HepG2 (cell line): Measurements from ENCODE around the gene SETD2. TPM values are rescaled to one million over a fixed set of nuclear protein-coding genes. Genes with fewer than 3 reads are reported as not detected.

Experiments used
- HMG20A ChIP-seq: IDR thresholded peaks from 2 replicates; pipeline ENCODE4 v1.6.1; 2016; ENCODE audit warnings: borderline replicate concordance
- MAZ ChIP-seq, 2 experiments: sonication (generic) in 1 of 2; formaldehyde crosslinking in 1 of 2; IDR thresholded peaks; 2 replicates each; pipeline versions ENCODE4 v1.5.0 to v1.6.1; 2012 to 2020; ENCODE audit warnings: low read depth in 2 of 2, mild to moderate bottlenecking in 2 of 2, borderline replicate concordance in 1 of 2, improper control_type of control experiment in 1 of 2, low read length in 1 of 2, missing genetic modification reagents in 1 of 2, moderate library complexity in 1 of 2
- MXI1 ChIP-seq: IDR thresholded peaks from 3 replicates; pipeline ENCODE4 v1.6.1; 2012; ENCODE audit warnings: low read depth, low read length, inconsistent platforms, borderline replicate concordance
- NCOR1 ChIP-seq: fragments of 200-600 bp; sonication (generic); IDR thresholded peaks from 2 replicates; pipeline ENCODE4 v1.7.0; 2017; ENCODE audit warnings: antibody characterized with exemption, low read length, borderline replicate concordance
- NFE2 ChIP-seq: sonication (generic); formaldehyde crosslinking; IDR thresholded peaks from 2 replicates; pipeline ENCODE4 v1.4.0; 2020; ENCODE audit warnings: missing genetic modification reagents
- RXRB ChIP-seq: IDR thresholded peaks from 2 replicates; pipeline ENCODE4 v1.6.1; 2016; ENCODE audit warnings: borderline replicate concordance, missing genetic modification reagents, missing compliant biosample characterization
- TARDBP ChIP-seq: sonication (generic); formaldehyde crosslinking; IDR thresholded peaks from 2 replicates; pipeline ENCODE4 v1.8.0; 2022; ENCODE audit warnings: mild to moderate bottlenecking, missing genetic modification reagents
- TBL1XR1 ChIP-seq: fragments of 150-350 bp; IDR thresholded peaks from 2 replicates; pipeline ENCODE4 v1.6.1; 2014; ENCODE audit warnings: borderline replicate concordance, low read length; ENCODE audit not compliant: partially characterized antibody
- THAP11 ChIP-seq: IDR thresholded peaks from 2 replicates; pipeline ENCODE4 v1.6.1; 2016; ENCODE audit warnings: missing biosample characterization, missing genetic modification reagents
- ZBTB21 ChIP-seq: sonication (generic); formaldehyde crosslinking; IDR thresholded peaks from 2 replicates; pipeline ENCODE4 v1.4.0; 2020; ENCODE audit warnings: missing genetic modification reagents
- ZBTB8A ChIP-seq: sonication (generic); formaldehyde crosslinking; IDR thresholded peaks from 2 replicates; pipeline ENCODE4 v1.4.0; 2020; ENCODE audit warnings: mild to moderate bottlenecking, low read depth, missing genetic modification reagents, borderline replicate concordance
- polyA plus RNA-seq, 8 experiments: library from polyadenylated mRNA; depleted of rRNA in 3 of 8; stranded (reverse) in 7 of 8; unstranded in 1 of 8; fragments of >200 nt; fragmentation: Illumina TruSeq in 4 of 8; extraction: Trizol in 4 of 8; gene quantifications; 2 replicates each; pipeline versions ENCODE4 v1.2.1 to v1.2.3, GENCODE V29; 2011 to 2016; ENCODE audit warnings: low read depth in 4 of 8, missing spikeins in 1 of 8, mixed read lengths in 1 of 8; ENCODE audit not compliant: insufficient read depth in 1 of 8
- total RNA-seq, 5 experiments: library from RNA; depleted of rRNA; stranded (reverse); fragments of >200 nt; fragmentation: Illumina TruSeq; extraction: Trizol; gene quantifications; 2 replicates each; pipeline ENCODE4 v1.2.3, GENCODE V29; 2016; ENCODE audit warnings: low read depth in 1 of 5
- TF ChIP-seq, protein P1 (sequence below): sonication (generic); formaldehyde crosslinking; IDR thresholded peaks from 2 replicates; pipeline ENCODE4 v1.5.1; 2020; ENCODE audit warnings: mild to moderate bottlenecking, missing genetic modification reagents, borderline replicate concordance
- TF ChIP-seq, protein P2 (sequence below): IDR thresholded peaks from 2 replicates; pipeline ENCODE4 v1.6.1; 2016; ENCODE audit warnings: low read depth, missing genetic modification reagents, missing compliant biosample characterization
- TF ChIP-seq, protein P3 (sequence below): sonication (generic); formaldehyde crosslinking; IDR thresholded peaks from 2 replicates; pipeline ENCODE4 v1.5.1; 2020; ENCODE audit warnings: mild to moderate bottlenecking, missing genetic modification reagents, moderate library complexity

The SETD2 gene
- total and polyA plus RNA-seq, 2 of the 13 experiments (the other 11 are each of a cell fraction or from before 2014, with no cell fraction given) = 14.2 to 24.2 TPM

DNA sequence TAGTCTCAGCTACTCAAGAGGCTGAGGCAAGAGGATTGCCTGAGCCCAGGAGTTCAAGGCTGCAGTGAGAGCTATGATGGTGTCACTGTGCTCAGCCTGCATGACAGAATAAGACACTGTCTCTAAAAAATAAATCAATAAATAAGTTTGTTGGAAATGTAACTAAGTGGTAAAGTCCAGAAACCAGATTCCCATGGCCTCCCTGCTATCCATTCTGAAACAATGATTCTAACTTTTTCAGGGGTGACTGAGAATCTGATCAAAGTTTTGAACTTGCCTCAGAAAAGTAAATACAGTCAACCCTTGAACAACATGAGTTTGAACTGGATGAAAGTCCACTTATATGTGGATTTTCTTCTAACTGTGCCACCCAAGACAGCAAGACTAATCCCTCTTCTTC is 98.2 kb downstream of the SETD2 start (continued):
- TF ChIP-seq, protein P1, sequence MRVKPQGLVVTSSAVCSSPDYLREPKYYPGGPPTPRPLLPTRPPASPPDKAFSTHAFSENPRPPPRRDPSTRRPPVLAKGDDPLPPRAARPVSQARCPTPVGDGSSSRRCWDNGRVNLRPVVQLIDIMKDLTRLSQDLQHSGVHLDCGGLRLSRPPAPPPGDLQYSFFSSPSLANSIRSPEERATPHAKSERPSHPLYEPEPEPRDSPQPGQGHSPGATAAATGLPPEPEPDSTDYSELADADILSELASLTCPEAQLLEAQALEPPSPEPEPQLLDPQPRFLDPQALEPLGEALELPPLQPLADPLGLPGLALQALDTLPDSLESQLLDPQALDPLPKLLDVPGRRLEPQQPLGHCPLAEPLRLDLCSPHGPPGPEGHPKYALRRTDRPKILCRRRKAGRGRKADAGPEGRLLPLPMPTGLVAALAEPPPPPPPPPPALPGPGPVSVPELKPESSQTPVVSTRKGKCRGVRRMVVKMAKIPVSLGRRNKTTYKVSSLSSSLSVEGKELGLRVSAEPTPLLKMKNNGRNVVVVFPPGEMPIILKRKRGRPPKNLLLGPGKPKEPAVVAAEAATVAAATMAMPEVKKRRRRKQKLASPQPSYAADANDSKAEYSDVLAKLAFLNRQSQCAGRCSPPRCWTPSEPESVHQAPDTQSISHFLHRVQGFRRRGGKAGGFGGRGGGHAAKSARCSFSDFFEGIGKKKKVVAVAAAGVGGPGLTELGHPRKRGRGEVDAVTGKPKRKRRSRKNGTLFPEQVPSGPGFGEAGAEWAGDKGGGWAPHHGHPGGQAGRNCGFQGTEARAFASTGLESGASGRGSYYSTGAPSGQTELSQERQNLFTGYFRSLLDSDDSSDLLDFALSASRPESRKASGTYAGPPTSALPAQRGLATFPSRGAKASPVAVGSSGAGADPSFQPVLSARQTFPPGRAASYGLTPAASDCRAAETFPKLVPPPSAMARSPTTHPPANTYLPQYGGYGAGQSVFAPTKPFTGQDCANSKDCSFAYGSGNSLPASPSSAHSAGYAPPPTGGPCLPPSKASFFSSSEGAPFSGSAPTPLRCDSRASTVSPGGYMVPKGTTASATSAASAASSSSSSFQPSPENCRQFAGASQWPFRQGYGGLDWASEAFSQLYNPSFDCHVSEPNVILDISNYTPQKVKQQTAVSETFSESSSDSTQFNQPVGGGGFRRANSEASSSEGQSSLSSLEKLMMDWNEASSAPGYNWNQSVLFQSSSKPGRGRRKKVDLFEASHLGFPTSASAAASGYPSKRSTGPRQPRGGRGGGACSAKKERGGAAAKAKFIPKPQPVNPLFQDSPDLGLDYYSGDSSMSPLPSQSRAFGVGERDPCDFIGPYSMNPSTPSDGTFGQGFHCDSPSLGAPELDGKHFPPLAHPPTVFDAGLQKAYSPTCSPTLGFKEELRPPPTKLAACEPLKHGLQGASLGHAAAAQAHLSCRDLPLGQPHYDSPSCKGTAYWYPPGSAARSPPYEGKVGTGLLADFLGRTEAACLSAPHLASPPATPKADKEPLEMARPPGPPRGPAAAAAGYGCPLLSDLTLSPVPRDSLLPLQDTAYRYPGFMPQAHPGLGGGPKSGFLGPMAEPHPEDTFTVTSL = peak; percentile 75; the same call in 1 of the 2 replicates
- TF ChIP-seq NCOR1 = peak; percentile 93; the same call in 1 of the 2 replicates
- TF ChIP-seq ZBTB21 = peak; percentile 81; the same call in 1 of the 2 replicates
- TF ChIP-seq, protein P2, sequence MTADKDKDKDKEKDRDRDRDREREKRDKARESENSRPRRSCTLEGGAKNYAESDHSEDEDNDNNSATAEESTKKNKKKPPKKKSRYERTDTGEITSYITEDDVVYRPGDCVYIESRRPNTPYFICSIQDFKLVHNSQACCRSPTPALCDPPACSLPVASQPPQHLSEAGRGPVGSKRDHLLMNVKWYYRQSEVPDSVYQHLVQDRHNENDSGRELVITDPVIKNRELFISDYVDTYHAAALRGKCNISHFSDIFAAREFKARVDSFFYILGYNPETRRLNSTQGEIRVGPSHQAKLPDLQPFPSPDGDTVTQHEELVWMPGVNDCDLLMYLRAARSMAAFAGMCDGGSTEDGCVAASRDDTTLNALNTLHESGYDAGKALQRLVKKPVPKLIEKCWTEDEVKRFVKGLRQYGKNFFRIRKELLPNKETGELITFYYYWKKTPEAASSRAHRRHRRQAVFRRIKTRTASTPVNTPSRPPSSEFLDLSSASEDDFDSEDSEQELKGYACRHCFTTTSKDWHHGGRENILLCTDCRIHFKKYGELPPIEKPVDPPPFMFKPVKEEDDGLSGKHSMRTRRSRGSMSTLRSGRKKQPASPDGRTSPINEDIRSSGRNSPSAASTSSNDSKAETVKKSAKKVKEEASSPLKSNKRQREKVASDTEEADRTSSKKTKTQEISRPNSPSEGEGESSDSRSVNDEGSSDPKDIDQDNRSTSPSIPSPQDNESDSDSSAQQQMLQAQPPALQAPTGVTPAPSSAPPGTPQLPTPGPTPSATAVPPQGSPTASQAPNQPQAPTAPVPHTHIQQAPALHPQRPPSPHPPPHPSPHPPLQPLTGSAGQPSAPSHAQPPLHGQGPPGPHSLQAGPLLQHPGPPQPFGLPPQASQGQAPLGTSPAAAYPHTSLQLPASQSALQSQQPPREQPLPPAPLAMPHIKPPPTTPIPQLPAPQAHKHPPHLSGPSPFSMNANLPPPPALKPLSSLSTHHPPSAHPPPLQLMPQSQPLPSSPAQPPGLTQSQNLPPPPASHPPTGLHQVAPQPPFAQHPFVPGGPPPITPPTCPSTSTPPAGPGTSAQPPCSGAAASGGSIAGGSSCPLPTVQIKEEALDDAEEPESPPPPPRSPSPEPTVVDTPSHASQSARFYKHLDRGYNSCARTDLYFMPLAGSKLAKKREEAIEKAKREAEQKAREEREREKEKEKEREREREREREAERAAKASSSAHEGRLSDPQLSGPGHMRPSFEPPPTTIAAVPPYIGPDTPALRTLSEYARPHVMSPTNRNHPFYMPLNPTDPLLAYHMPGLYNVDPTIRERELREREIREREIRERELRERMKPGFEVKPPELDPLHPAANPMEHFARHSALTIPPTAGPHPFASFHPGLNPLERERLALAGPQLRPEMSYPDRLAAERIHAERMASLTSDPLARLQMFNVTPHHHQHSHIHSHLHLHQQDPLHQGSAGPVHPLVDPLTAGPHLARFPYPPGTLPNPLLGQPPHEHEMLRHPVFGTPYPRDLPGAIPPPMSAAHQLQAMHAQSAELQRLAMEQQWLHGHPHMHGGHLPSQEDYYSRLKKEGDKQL (CRISPR knock-in tag) = no peak
- TF ChIP-seq ZBTB8A = no peak
- no peak for TF ChIP-seq MAZ (IDR thresholded peaks at IDR 0.05; ENCODE audit: borderline replicate concordance, low read depth, low read length)
- peak; percentile 16; the same call in 1 of the 2 replicates for TF ChIP-seq MAZ (CRISPR knock-in tag; IDR thresholded peaks at IDR 0.05; ENCODE audit: low read depth)
- no peak for TF ChIP-seq TBL1XR1
- TF ChIP-seq, protein P3, sequence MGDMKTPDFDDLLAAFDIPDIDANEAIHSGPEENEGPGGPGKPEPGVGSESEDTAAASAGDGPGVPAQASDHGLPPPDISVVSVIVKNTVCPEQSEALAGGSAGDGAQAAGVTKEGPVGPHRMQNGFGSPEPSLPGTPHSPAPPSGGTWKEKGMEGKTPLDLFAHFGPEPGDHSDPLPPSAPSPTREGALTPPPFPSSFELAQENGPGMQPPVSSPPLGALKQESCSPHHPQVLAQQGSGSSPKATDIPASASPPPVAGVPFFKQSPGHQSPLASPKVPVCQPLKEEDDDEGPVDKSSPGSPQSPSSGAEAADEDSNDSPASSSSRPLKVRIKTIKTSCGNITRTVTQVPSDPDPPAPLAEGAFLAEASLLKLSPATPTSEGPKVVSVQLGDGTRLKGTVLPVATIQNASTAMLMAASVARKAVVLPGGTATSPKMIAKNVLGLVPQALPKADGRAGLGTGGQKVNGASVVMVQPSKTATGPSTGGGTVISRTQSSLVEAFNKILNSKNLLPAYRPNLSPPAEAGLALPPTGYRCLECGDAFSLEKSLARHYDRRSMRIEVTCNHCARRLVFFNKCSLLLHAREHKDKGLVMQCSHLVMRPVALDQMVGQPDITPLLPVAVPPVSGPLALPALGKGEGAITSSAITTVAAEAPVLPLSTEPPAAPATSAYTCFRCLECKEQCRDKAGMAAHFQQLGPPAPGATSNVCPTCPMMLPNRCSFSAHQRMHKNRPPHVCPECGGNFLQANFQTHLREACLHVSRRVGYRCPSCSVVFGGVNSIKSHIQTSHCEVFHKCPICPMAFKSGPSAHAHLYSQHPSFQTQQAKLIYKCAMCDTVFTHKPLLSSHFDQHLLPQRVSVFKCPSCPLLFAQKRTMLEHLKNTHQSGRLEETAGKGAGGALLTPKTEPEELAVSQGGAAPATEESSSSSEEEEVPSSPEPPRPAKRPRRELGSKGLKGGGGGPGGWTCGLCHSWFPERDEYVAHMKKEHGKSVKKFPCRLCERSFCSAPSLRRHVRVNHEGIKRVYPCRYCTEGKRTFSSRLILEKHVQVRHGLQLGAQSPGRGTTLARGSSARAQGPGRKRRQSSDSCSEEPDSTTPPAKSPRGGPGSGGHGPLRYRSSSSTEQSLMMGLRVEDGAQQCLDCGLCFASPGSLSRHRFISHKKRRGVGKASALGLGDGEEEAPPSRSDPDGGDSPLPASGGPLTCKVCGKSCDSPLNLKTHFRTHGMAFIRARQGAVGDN (CRISPR knock-in tag) = no peak
- TF ChIP-seq THAP11 (CRISPR knock-in tag) = peak; percentile 29; the same call in 1 of the 2 replicates
- TF ChIP-seq NFE2 (CRISPR knock-in tag) = no peak
- TF ChIP-seq TARDBP (CRISPR knock-in tag) = 0 out of 2 replicates have a peak, but pooled peaks have one; percentile 29
- TF ChIP-seq HMG20A (CRISPR knock-in tag) = peak; percentile 43; the same call in 1 of the 2 replicates
- no peak for TF ChIP-seq MXI1
- peak; percentile 32; the same call in 1 of the 2 replicates for TF ChIP-seq RXRB (CRISPR knock-in tag)
